Measurements from ENCODE around the gene ANKRD16.

- TF ChIP-seq CTCF (IDR thresholded peaks at IDR 0.05; ENCODE audit: borderline replicate concordance, extremely low read depth, low read length, poor library complexity, severe bottlenecking) (no peak), EZH2 (IDR thresholded peaks at IDR 0.05; ENCODE audit: borderline replicate concordance, low read depth, low read length, severe bottlenecking) (no peak)
Measured at GRCh38 chr10:5924889-5925288, 35.2 kb upstream of the ANKRD16 start.

Data from DND-41 (cell line).